Hindlimb muscle (tissue), 1 donor: ENCODE measurements around the gene HOXD8. TPM values are rescaled to one million over a fixed set of nuclear protein-coding genes. Genes with fewer than 3 reads are reported as not detected.

Experiments used
- DNase-seq: peaks from one replicate; pipeline ENCODE4 v3.0.0-alpha.2; 2013
- polyA plus RNA-seq: library from polyadenylated mRNA; unstranded; fragments of 120-200 nt; gene quantifications from one replicate; pipeline ENCODE4 v1.2.1, GENCODE V29; 2013; ENCODE audit not compliant: insufficient read length

HOXD8 gene
- polyA plus RNA-seq, 1 donor: 45.0 TPM

- DNase-seq: no peak
Observed at GRCh38 chr2:176130957-176131847, 1.7 kb downstream of the HOXD8 start.

GRCh38 chr2:176131848-176132158 is 2.3 kb downstream of the HOXD8 start:
- no peak for DNase-seq

GRCh38 chr2:176132205-176133171 is 3.0 kb downstream of the HOXD8 start:
- DNase-seq: no peak

GRCh38 chr2:176133389-176133788 is 3.9 kb downstream of the HOXD8 start:
- DNase-seq: no peak

- no peak for DNase-seq
Observed at GRCh38 chr2:176134035-176134434, 4.5 kb downstream of the HOXD8 start.

GRCh38 chr2:176135035-176135440 is 5.5 kb downstream of the HOXD8 start:
- no peak for DNase-seq

- peak; percentile 76 for DNase-seq
Observed at GRCh38 chr2:176136374-176137251, 7.1 kb downstream of the HOXD8 start.

GRCh38 chr2:176137252-176137580 is 7.7 kb downstream of the HOXD8 start:
- DNase-seq: no peak

- no peak for DNase-seq
Observed at GRCh38 chr2:176137906-176138305, 8.4 kb downstream of the HOXD8 start.

GRCh38 chr2:176138526-176138922 is 9.0 kb downstream of the HOXD8 start:
- no peak for DNase-seq

- no peak for DNase-seq
Observed at GRCh38 chr2:176138923-176139660, 9.6 kb downstream of the HOXD8 start.

GRCh38 chr2:176139661-176140512 is 10.4 kb downstream of the HOXD8 start:
- no peak for DNase-seq

GRCh38 chr2:176140513-176141317 is 11.2 kb downstream of the HOXD8 start:
- peak; percentile 93 for DNase-seq

- no peak for DNase-seq
Observed at GRCh38 chr2:176142281-176142680, 12.8 kb downstream of the HOXD8 start.

- DNase-seq: no peak
Observed at GRCh38 chr2:176145085-176145969, 15.8 kb downstream of the HOXD8 start.

GRCh38 chr2:176146101-176146500 is 16.6 kb downstream of the HOXD8 start:
- no peak for DNase-seq

GRCh38 chr2:176146645-176147044 is 17.1 kb downstream of the HOXD8 start:
- no peak for DNase-seq

GRCh38 chr2:176147210-176147799 is 17.8 kb downstream of the HOXD8 start:
- no peak for DNase-seq
